ENCODE measurements around the gene PHKG1. TPM values are rescaled to one million over a fixed set of nuclear protein-coding genes. Genes with fewer than 3 reads are reported as not detected.
"Not testable (repeated sequence)": the region's sequence is repeated elsewhere in the genome, so short reads cannot be mapped to it uniquely, and the experiment has no call there.

The PHKG1 gene
- total RNA-seq, 1 donor = 1.8 TPM

GRCh38 chr7:56046721-56047445, 45.9 kb downstream of the PHKG1 start:
- Histone ChIP-seq H3K79me2 (ENCODE audit: insufficient read depth, low read length) (peaks cover 18% of the 10 kb centered on the region), H3K4me1 (ENCODE audit: insufficient read depth, low read length) (peaks cover 30% of the 10 kb centered on the region), H3K4me2 (ENCODE audit: insufficient read depth, low read length) (peak overlapping the region; percentile 39), H3K36me3 (ENCODE audit: insufficient read depth, low read length) (no peaks in the 10 kb centered on the region), H3K9me3 (ENCODE audit: low read depth, low read length) (no peaks in the 10 kb centered on the region), H4K20me1 (ENCODE audit: insufficient read depth, low read length) (no peaks in the 10 kb centered on the region), H2AFZ (ENCODE audit: low read length) (peak overlapping the region; percentile 51), H3K27ac (ENCODE audit: low read depth, low read length) (peak overlapping the region; percentile 60), H3K4me3 (ENCODE audit: insufficient read depth, low read length) (no peak overlapping the region), H3K27me3 (ENCODE audit: insufficient read depth, low read length) (no peaks in the 10 kb centered on the region)
- peak; percentile 89 for DNase-seq (ENCODE audit: insufficient read length, low spot score, missing footprints)
- TF ChIP-seq, protein P1, sequence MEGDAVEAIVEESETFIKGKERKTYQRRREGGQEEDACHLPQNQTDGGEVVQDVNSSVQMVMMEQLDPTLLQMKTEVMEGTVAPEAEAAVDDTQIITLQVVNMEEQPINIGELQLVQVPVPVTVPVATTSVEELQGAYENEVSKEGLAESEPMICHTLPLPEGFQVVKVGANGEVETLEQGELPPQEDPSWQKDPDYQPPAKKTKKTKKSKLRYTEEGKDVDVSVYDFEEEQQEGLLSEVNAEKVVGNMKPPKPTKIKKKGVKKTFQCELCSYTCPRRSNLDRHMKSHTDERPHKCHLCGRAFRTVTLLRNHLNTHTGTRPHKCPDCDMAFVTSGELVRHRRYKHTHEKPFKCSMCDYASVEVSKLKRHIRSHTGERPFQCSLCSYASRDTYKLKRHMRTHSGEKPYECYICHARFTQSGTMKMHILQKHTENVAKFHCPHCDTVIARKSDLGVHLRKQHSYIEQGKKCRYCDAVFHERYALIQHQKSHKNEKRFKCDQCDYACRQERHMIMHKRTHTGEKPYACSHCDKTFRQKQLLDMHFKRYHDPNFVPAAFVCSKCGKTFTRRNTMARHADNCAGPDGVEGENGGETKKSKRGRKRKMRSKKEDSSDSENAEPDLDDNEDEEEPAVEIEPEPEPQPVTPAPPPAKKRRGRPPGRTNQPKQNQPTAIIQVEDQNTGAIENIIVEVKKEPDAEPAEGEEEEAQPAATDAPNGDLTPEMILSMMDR (IDR thresholded peaks at IDR 0.05; ENCODE audit: extremely low read depth, low read depth, low read length) = no peak

- not testable (repeated sequence) for H4K20me1 ChIP-seq (ENCODE audit: insufficient read depth, low read length); H3K27me3 ChIP-seq (ENCODE audit: insufficient read depth, low read length); H3K27ac ChIP-seq (ENCODE audit: low read depth, low read length); H3K4me3 ChIP-seq (ENCODE audit: insufficient read depth, low read length); H2AFZ ChIP-seq (ENCODE audit: low read length); DNase-seq (ENCODE audit: insufficient read length, low spot score, missing footprints); H3K36me3 ChIP-seq (ENCODE audit: insufficient read depth, low read length); H3K4me2 ChIP-seq (ENCODE audit: insufficient read depth, low read length); H3K79me2 ChIP-seq (ENCODE audit: insufficient read depth, low read length); H3K9me3 ChIP-seq (ENCODE audit: low read depth, low read length)
- H3K4me1 ChIP-seq (ENCODE audit: insufficient read depth, low read length) = peaks cover 30% of the 10 kb centered on the region
Measured at GRCh38 chr7:56045758-56046157, 47.0 kb downstream of the PHKG1 start.

DNA sequence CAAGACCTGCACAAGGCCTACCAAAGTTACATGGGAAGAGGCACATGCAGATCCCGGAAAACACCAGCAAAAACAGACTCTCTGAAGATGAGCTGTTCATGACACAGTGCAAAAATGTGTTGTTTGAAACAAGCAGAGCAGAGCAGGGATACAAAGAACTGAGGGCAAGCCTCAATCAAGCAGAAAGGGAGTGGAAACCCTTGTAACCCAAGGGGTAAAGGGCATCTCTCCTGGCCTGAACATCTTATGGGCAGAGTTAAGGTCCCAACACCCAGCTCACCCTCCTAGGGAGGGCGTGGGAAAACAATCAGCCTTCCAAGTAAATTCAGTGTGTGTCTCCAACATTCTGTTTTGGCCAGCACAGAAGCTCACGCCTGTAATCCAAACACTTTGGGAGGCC, 52.0 kb downstream of the PHKG1 start:
- H3K9me3 ChIP-seq (ENCODE audit: low read depth, low read length) = no peaks in the 10 kb centered on the region
- H2AFZ ChIP-seq (ENCODE audit: low read length) = no peak overlapping the region
- H3K79me2 ChIP-seq (ENCODE audit: insufficient read depth, low read length) = no peaks in the 10 kb centered on the region
- H3K27me3 ChIP-seq (ENCODE audit: insufficient read depth, low read length) = no peaks in the 10 kb centered on the region
- H3K4me3 ChIP-seq (ENCODE audit: insufficient read depth, low read length) = no peak overlapping the region
- H3K4me1 ChIP-seq (ENCODE audit: insufficient read depth, low read length) = no peaks in the 10 kb centered on the region
- H3K36me3 ChIP-seq (ENCODE audit: insufficient read depth, low read length) = no peaks in the 10 kb centered on the region
- no peaks in the 10 kb centered on the region for H4K20me1 ChIP-seq (ENCODE audit: insufficient read depth, low read length)
- H3K4me2 ChIP-seq (ENCODE audit: insufficient read depth, low read length) = no peak overlapping the region
- DNase-seq (ENCODE audit: insufficient read length, low spot score, missing footprints) = no peak
- no peak overlapping the region for H3K27ac ChIP-seq (ENCODE audit: low read depth, low read length)
- TF ChIP-seq, protein P1 (IDR thresholded peaks at IDR 0.05; ENCODE audit: extremely low read depth, low read depth, low read length) = no peak

- DNase-seq (ENCODE audit: insufficient read length, low spot score, missing footprints) = peak; percentile 95
- Histone ChIP-seq H3K27ac (ENCODE audit: low read depth, low read length) (peak overlapping the region; percentile 12), H3K9me3 (ENCODE audit: low read depth, low read length) (no peaks in the 10 kb centered on the region), H3K27me3 (ENCODE audit: insufficient read depth, low read length) (no peaks in the 10 kb centered on the region), H3K4me2 (ENCODE audit: insufficient read depth, low read length) (peak overlapping the region; percentile 95), H3K4me1 (ENCODE audit: insufficient read depth, low read length) (no peaks in the 10 kb centered on the region), H3K36me3 (ENCODE audit: insufficient read depth, low read length) (peaks cover 10% of the 10 kb centered on the region), H3K4me3 (ENCODE audit: insufficient read depth, low read length) (peak overlapping the region; percentile 88), H2AFZ (ENCODE audit: low read length) (peak overlapping the region; percentile 96), H3K79me2 (ENCODE audit: insufficient read depth, low read length) (peaks cover 3% of the 10 kb centered on the region), H4K20me1 (ENCODE audit: insufficient read depth, low read length) (no peaks in the 10 kb centered on the region)
- TF ChIP-seq, protein P1 (IDR thresholded peaks at IDR 0.05; ENCODE audit: extremely low read depth, low read depth, low read length) = peak; percentile 22
Measured at GRCh38 chr7:56033671-56034432, 58.9 kb downstream of the PHKG1 start.

- H3K4me2 ChIP-seq (ENCODE audit: insufficient read depth, low read length); H3K4me3 ChIP-seq (ENCODE audit: insufficient read depth, low read length); H2AFZ ChIP-seq (ENCODE audit: low read length); H3K4me1 ChIP-seq (ENCODE audit: insufficient read depth, low read length); DNase-seq (ENCODE audit: insufficient read length, low spot score, missing footprints); H4K20me1 ChIP-seq (ENCODE audit: insufficient read depth, low read length); H3K27ac ChIP-seq (ENCODE audit: low read depth, low read length); H3K79me2 ChIP-seq (ENCODE audit: insufficient read depth, low read length); H3K27me3 ChIP-seq (ENCODE audit: insufficient read depth, low read length); H3K9me3 ChIP-seq (ENCODE audit: low read depth, low read length): not testable (repeated sequence)
- peaks cover 14% of the 10 kb centered on the region for H3K36me3 ChIP-seq (ENCODE audit: insufficient read depth, low read length)
Measured at GRCh38 chr7:56032578-56032977, 60.2 kb downstream of the PHKG1 start.

DNA sequence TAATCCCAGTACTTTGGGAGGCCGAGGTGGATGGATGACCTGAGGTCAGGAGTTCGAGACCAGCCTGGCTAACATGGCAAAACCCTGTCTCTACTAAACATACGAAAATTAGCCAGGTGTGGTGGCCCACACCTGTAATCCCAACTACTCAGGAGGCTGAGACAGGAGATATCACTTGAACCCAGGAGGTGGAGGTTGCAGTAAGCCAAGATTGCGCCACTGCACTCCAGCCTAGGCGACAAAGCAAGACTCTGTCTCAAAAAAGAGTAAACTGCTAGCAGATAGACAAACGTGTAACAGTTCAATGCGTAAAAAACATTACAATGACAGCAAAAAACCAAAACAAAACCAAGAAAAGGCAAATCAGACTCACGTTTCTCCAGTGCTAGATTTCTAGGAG, 61.2 kb downstream of the PHKG1 start:
- H3K36me3 ChIP-seq (ENCODE audit: insufficient read depth, low read length) = peaks cover 14% of the 10 kb centered on the region
- H3K4me3 ChIP-seq (ENCODE audit: insufficient read depth, low read length); H3K4me1 ChIP-seq (ENCODE audit: insufficient read depth, low read length); DNase-seq (ENCODE audit: insufficient read length, low spot score, missing footprints); H3K79me2 ChIP-seq (ENCODE audit: insufficient read depth, low read length); H3K9me3 ChIP-seq (ENCODE audit: low read depth, low read length); H3K27me3 ChIP-seq (ENCODE audit: insufficient read depth, low read length); H2AFZ ChIP-seq (ENCODE audit: low read length); H3K4me2 ChIP-seq (ENCODE audit: insufficient read depth, low read length); H4K20me1 ChIP-seq (ENCODE audit: insufficient read depth, low read length); H3K27ac ChIP-seq (ENCODE audit: low read depth, low read length): not testable (repeated sequence)

All from osteoblast (primary cell).